Common myeloid progenitor, CD34-positive (primary cell): Measurements from ENCODE around the gene B3GAT3.

Experiments used
- CTCF ChIA-PET: fragments of 350-600 bp; sonication (Branson Sonifier 250); formaldehyde crosslinking; loops from one replicate; lab custom pipeline; 2021; ENCODE audit warnings: antibody characterized with exemption; lab: Charles Lee
- POLR2A ChIA-PET: fragments of 350-600 bp; sonication (Branson Sonifier 250); formaldehyde crosslinking; loops from one replicate; lab custom pipeline; 2021; ENCODE audit warnings: antibody characterized with exemption; lab: Charles Lee
- DNase-seq, 3 donors: peaks; one replicate each; pipeline versions ENCODE4 v3.0.0 to v3.0.0-alpha.2; 2013
- H3K27ac ChIP-seq, 2 experiments: 1 replicate in 1 of 2; 2 replicates in 1 of 2; pipeline ENCODE4 v1.7.0; 2013; ENCODE audit warnings: inconsistent platforms in 2 of 2, low read length in 2 of 2, mild to moderate bottlenecking in 2 of 2, low read depth in 1 of 2, moderate library complexity in 1 of 2; ENCODE audit not compliant: severe bottlenecking in 2 of 2, insufficient read depth in 1 of 2, poor library complexity in 1 of 2
- H3K27me3 ChIP-seq, 5 experiments: replicated peaks in 2 of 5; 1 replicate in 3 of 5; 2 replicates in 2 of 5; pipeline versions ENCODE4 v1.6.1 to v1.7.0; 2013; ENCODE audit warnings: low read length in 4 of 5, mild to moderate bottlenecking in 2 of 5, moderate library complexity in 2 of 5, inconsistent platforms in 1 of 5; ENCODE audit not compliant: insufficient read depth in 5 of 5, control insufficient read depth in 4 of 5
- H3K36me3 ChIP-seq, 4 experiments: 1 replicate in 2 of 4; 2 replicates in 2 of 4; pipeline versions ENCODE4 v1.6.1 to v1.7.0; 2013; ENCODE audit warnings: low read length in 3 of 4, control low read depth in 1 of 4, mild to moderate bottlenecking in 1 of 4; ENCODE audit not compliant: control insufficient read depth in 4 of 4, insufficient read depth in 4 of 4
- H3K4me1 ChIP-seq, 4 experiments: 1 replicate in 3 of 4; 2 replicates in 1 of 4; pipeline versions ENCODE4 v1.6.1 to v1.7.1; 2013; ENCODE audit warnings: low read length in 3 of 4, mild to moderate bottlenecking in 3 of 4, control low read depth in 1 of 4, inconsistent platforms in 1 of 4, moderate library complexity in 1 of 4; ENCODE audit not compliant: control insufficient read depth in 4 of 4, insufficient read depth in 4 of 4; ENCODE audit errors: control extremely low read depth in 1 of 4
- H3K4me3 ChIP-seq, 7 experiments: 1 replicate in 4 of 7; 2 replicates in 3 of 7; pipeline versions ENCODE4 v1.5.1 to v1.7.0; 2013; ENCODE audit warnings: mild to moderate bottlenecking in 7 of 7, low read length in 6 of 7, moderate library complexity in 6 of 7, inconsistent platforms in 2 of 7, low read depth in 2 of 7, control low read depth in 1 of 7; ENCODE audit not compliant: insufficient read depth in 4 of 7, control insufficient read depth in 1 of 7; ENCODE audit errors: extremely low read depth in 1 of 7
- H3K9me3 ChIP-seq, 5 experiments: 1 replicate in 4 of 5; 2 replicates in 1 of 5; pipeline versions ENCODE4 v1.6.1 to v1.7.1; 2013; ENCODE audit warnings: low read length in 4 of 5, mild to moderate bottlenecking in 2 of 5, inconsistent platforms in 1 of 5, low read depth in 1 of 5, moderate library complexity in 1 of 5; ENCODE audit not compliant: control insufficient read depth in 4 of 5, insufficient read depth in 2 of 5; ENCODE audit errors: control extremely low read depth in 1 of 5
- WGBS: methylation state at CpG from one replicate; pipeline ENCODE4 v1.1.5; 2013; ENCODE audit not compliant: insufficient coverage; 5-methylcytosine and 5-hydroxymethylcytosine counted together

Gene B3GAT3

GRCh38 chr11:62578541-62578940, 43.2 kb downstream of the B3GAT3 start:
- Histone ChIP-seq H3K27ac (no peak overlapping the region), H3K36me3 (peaks cover 10 to 58% (median 35%) of the 10 kb centered on the region in 4 experiments), H3K4me1 (peaks cover 2 to 17% (median 17%) of the 10 kb centered on the region in 4 experiments), H3K27me3 (no peaks in the 10 kb centered on the region), H3K9me3 (no peaks in the 10 kb centered on the region), H3K4me3 (no peak overlapping the region)
- ChIA-PET POLR2A (interaction anchor here (0.5 kb wide), 1 partner anchor 149 kb away, joined by 3 read pairs; no protein-coding TSS in a partner anchor), CTCF (interaction anchor here (1.4 to 1.5 kb wide), 2 partner anchors 10 to 13 kb away, joined by 3 read pairs; no protein-coding TSS in a partner anchor)
- WGBS, result 98% methylated on average over 6 of the region's 11 CpGs
- no peak for DNase-seq

DNA sequence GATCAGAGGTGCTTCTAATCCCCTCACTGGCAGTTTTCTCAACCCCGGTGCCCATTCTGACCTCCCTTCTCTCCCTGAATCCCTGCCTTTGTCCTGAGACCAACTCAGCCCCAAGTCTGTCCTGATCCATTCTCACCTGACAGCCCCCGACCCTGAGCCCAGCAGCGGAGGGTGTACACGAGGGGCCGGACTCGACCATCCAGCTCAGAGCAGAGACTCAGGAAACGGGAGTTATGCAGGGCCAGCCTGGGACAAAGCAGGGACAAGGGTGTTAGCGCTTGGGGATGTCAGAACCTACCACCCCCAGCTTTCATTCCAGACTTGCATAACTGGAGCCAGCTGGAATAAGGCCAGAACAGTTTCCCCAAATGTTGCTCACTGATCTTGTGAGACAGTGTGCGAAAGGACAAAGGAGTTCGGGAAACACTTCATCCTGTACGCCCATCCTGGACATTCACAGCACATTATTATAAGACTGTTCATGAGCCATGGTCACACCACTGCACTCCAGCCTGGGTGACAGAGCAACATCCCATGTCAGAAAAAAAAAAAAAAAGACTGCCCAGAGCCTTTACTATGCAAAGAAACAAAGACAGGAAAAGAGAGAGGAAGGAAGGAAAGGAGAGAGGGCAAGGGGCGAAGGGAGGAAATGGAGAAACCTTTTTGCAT, 44.6 kb downstream of the B3GAT3 start:
- H3K4me3 ChIP-seq, result no peak overlapping the region

DNA sequence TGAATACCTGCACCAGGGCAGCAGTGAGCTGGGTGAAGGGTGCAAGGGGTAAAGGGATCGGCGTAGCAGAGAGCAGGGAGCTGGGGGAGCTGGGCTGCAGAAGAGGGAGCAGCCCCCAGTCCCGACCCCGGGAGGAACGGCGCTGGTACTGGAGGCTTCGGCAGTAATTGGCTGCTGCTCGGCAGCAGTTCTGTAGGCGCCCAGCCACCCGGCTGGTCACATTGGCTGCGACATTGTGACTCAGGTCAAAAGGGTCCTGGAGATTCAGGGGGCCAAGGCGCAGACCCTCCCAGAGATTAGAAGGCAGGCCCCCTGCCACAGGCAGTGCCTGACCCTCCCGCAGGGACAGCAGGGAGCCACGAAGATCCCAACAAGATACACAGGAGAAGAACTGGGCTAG, 45.9 kb downstream of the B3GAT3 start:
- ChIA-PET POLR2A (interaction anchor here (3.3 kb wide), 1 partner anchor 16 kb away, joined by 25 read pairs; the partner anchor contains the start of gene TUT1), CTCF (interaction anchor here (0.7 to 2.4 kb wide), 6 partner anchors 9 to 182 kb away, joined by 3 to 21 read pairs (median 3); partner anchors contain the start of genes LRRN4CL and TUT1)
- peaks cover 13 to 57% (median 40%) of the 10 kb centered on the region in 4 experiments for H3K36me3 ChIP-seq

More for the DNA sequence above, 44.6 kb downstream of the B3GAT3 start:
- Histone ChIP-seq H3K36me3 (peaks cover 10 to 57% (median 37%) of the 10 kb centered on the region in 4 experiments), H3K27ac (no peak overlapping the region), H3K27me3 (no peaks in the 10 kb centered on the region), H3K4me1 (peaks cover 8 to 26% (median 25%) of the 10 kb centered on the region in 4 experiments), H3K9me3 (no peaks in the 10 kb centered on the region)
- DNase-seq, result no peak
- 84% methylated on average over 5 of the region's 12 CpGs for WGBS
- ChIA-PET CTCF (interaction anchor here (1.8 kb wide), 1 partner anchor 15 kb away, joined by 8 read pairs; the partner anchor contains the start of gene TUT1), POLR2A (interaction anchor here (0.6 kb wide), 1 partner anchor 1628 kb away, joined by 3 read pairs; no protein-coding TSS in a partner anchor)

DNA sequence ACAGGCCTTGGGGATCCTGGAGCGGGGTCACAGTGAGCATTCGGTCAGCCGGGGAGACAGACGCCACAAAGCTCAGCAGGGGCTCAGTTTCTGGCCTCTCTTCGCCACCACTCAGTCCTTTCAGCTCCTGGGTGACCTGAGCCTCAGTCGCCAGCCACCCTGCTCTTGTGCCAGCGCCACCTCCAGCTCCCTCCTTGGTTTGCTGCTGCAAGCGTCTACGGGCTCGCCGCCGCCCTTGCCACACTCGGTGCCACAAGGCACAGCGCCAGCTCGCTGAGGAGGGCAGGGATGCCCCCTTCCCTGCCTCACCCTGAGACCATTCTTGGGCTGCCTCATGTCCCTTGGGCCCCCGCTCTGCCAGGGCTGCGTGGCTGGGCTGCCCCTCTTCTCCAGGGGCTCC, 46.6 kb downstream of the B3GAT3 start:
- peak overlapping the region in 6 of 7 experiments; percentile 58 to 99 (median 96) for H3K4me3 ChIP-seq
- no peaks in the 10 kb centered on the region for H3K27me3 ChIP-seq
- no peaks in the 10 kb centered on the region for H3K9me3 ChIP-seq
- H3K4me1 ChIP-seq, result peaks cover 10 to 38% (median 30%) of the 10 kb centered on the region in 4 experiments
- peak overlapping the region in 1 of 2 experiments; percentile 92 for H3K27ac ChIP-seq
- ChIA-PET CTCF (interaction anchor here (0.7 to 2.4 kb wide), 8 partner anchors 9 to 181 kb away, joined by 3 to 21 read pairs (median 4); partner anchors contain the start of genes LRRN4CL and TUT1), POLR2A (interaction anchor here (0.6 to 3.3 kb wide), 2 partner anchors 17 to 197 kb away, joined by 4 to 25 read pairs; partner anchors contain the start of gene TUT1)
- DNase-seq, result no peak
- WGBS, result 90% methylated on average over 16 of the region's 17 CpGs
- H3K36me3 ChIP-seq, result peaks cover 13 to 62% (median 45%) of the 10 kb centered on the region in 4 experiments

More for the DNA sequence above, 45.9 kb downstream of the B3GAT3 start:
- WGBS, result 98% methylated on average over 9 of the region's 14 CpGs
- Histone ChIP-seq H3K9me3 (no peaks in the 10 kb centered on the region), H3K27me3 (no peaks in the 10 kb centered on the region), H3K4me1 (peaks cover 10 to 38% (median 30%) of the 10 kb centered on the region in 4 experiments), H3K27ac (no peak overlapping the region), H3K4me3 (no peak overlapping the region)
- no peak for DNase-seq

DNA sequence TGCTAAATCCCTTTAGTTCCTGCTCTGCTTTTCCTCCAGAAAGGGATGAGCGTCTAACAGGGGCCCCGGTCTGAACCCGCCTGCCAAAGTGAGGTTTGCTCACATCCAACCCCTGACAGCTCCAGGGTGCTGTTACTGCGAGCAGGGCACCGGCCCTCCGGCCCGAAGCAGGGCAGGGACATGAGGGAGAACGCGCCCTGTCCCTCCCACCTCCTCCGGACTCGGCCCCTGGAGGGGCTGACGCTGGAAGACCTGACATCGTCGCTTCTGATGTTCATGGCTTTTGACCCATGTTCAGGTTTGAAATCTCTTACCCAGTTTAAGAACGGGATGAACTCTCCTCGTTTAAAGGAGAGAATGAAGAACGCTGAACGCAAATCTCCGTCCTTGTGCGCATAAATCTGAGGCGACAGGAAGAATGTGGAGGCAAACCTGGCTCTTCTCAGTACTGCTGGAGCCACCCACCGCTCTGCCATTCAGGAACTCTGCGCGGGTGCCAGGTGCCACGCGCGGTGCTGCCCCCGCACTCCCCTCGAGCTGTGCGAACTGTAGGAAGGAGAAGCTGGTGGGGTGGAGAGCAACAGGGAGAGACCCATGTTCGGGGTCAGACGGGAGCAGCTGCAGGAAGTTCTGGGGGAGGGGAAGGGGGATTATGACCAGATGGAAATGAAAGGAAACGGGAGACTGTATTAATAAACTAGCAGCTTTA, 47.3 kb downstream of the B3GAT3 start:
- WGBS, result under 1% methylated on average over 24 of the region's 33 CpGs
- peak in 1 of 3 donors; percentile 31 for DNase-seq
- CTCF ChIA-PET, result interaction anchor here (0.9 to 2.4 kb wide), 11 partner anchors 9 to 181 kb away, joined by 3 to 21 read pairs (median 4); partner anchors contain the start of genes LRRN4CL and TUT1

GRCh38 chr11:62573592-62574362, 48.0 kb downstream of the B3GAT3 start, which contains the start of gene EEF1G:
TSS of gene EEF1G (minus strand) at chr11:62573891. CDS start at chr11:62573842, 49 bp downstream.
- Histone ChIP-seq H3K9me3 (no peaks in the 10 kb centered on the region), H3K36me3 (peaks cover 13 to 66% (median 52%) of the 10 kb centered on the region in 4 experiments)
- 1% methylated on average over 32 of the region's 46 CpGs for WGBS

More for the DNA sequence above, 47.3 kb downstream of the B3GAT3 start:
- no peaks in the 10 kb centered on the region for H3K27me3 ChIP-seq
- peaks cover 10 to 38% (median 30%) of the 10 kb centered on the region in 4 experiments for H3K4me1 ChIP-seq
- peaks cover 14 to 64% (median 51%) of the 10 kb centered on the region in 4 experiments for H3K36me3 ChIP-seq
- no peaks in the 10 kb centered on the region for H3K9me3 ChIP-seq
- H3K27ac ChIP-seq, result peak overlapping the region; percentile 75 to 92
- H3K4me3 ChIP-seq, result peak overlapping the region; percentile 58 to 99 (median 96)
- POLR2A ChIA-PET, result interaction anchor here (1.2 to 3.3 kb wide), 2 partner anchors 17 to 27 kb away, joined by 7 to 25 read pairs; partner anchors contain the start of genes MTA2 and TUT1

More at GRCh38 chr11:62573592-62574362, 48.0 kb downstream of the B3GAT3 start, which contains the start of gene EEF1G:
- Histone ChIP-seq H3K27me3 (no peaks in the 10 kb centered on the region), H3K4me1 (peaks cover 10 to 38% (median 30%) of the 10 kb centered on the region in 4 experiments), H3K27ac (peak within 1 kb of the TSS; percentile 88 to 95), H3K4me3 (peak within 1 kb of the TSS; percentile 86 to 99 (median 96))
- ChIA-PET POLR2A (interaction anchor here (1.2 to 3.3 kb wide), 2 partner anchors 18 to 27 kb away, joined by 7 to 25 read pairs; partner anchors contain the start of genes MTA2 and TUT1), CTCF (interaction anchor here (0.9 to 2.4 kb wide), 7 partner anchors 8 to 179 kb away, joined by 3 to 21 read pairs (median 5); partner anchors contain the start of gene TUT1)
- peak; percentile 100 for DNase-seq
